GM12878 (cell line): Measurements from ENCODE around the gene DCAF12.

ENCODE experiments used
- BHLHE40 ChIP-seq, 2 experiments: fragments of 450-650 bp in 1 of 2; IDR thresholded peaks; 2 replicates each; pipeline ENCODE4 v1.6.1; 2011 to 2017; ENCODE audit warnings: low read depth in 2 of 2, borderline replicate concordance in 1 of 2, improper control_type of control experiment in 1 of 2, low read length in 1 of 2, mild to moderate bottlenecking in 1 of 2
- CHD2 ChIP-seq: IDR thresholded peaks from 2 replicates; pipeline ENCODE4 v1.6.1; 2011; ENCODE audit warnings: low read depth, low read length, improper control_type of control experiment, borderline replicate concordance
- CREB1 ChIP-seq: IDR thresholded peaks from 2 replicates; pipeline ENCODE4 v1.6.1; 2012; ENCODE audit warnings: low read depth, mild to moderate bottlenecking, inconsistent platforms
- EZH2 ChIP-seq: IDR thresholded peaks from 2 replicates; pipeline ENCODE4 v1.6.1; 2012; ENCODE audit warnings: low read depth, mild to moderate bottlenecking, control low read depth, inconsistent platforms, low read length, borderline replicate concordance; ENCODE audit not compliant: control insufficient read depth
- NFYB ChIP-seq: IDR thresholded peaks from 2 replicates; pipeline ENCODE4 v1.6.1; 2011; ENCODE audit warnings: low read depth, mild to moderate bottlenecking, low read length, improper control_type of control experiment, moderate library complexity; ENCODE audit not compliant: insufficient read depth
- POLR2A ChIP-seq: IDR thresholded peaks from 2 replicates; pipeline ENCODE4 v1.6.1; 2011; ENCODE audit warnings: low read depth, mild to moderate bottlenecking, low read length
- POU2F2 ChIP-seq: IDR thresholded peaks from 3 replicates; pipeline ENCODE4 v1.6.1; 2011; ENCODE audit warnings: low read depth, mild to moderate bottlenecking, low read length, borderline replicate concordance
- TCF7 ChIP-seq: IDR thresholded peaks from 2 replicates; pipeline ENCODE4 v1.6.1; 2014; ENCODE audit warnings: antibody characterized with exemption, borderline replicate concordance
- ZNF274 ChIP-seq: IDR thresholded peaks from one replicate; pipeline ENCODE4 v1.8.0; 2011; ENCODE audit not compliant: insufficient read length, insufficient read depth
- TF ChIP-seq, protein P1 (sequence below): IDR thresholded peaks from 2 replicates; pipeline ENCODE4 v1.6.1; 2012; ENCODE audit warnings: low read depth, low read length, improper control_type of control experiment
- TF ChIP-seq, protein P2 (sequence below), 3 experiments: IDR thresholded peaks in 2 of 3; conservative IDR thresholded peaks in 1 of 3; 2 replicates each; pipeline ENCODE4 v1.5.1; 2011; ENCODE audit warnings: low read depth in 3 of 3, low read length in 3 of 3, mild to moderate bottlenecking in 3 of 3, control low read depth in 2 of 3, moderate library complexity in 2 of 3, inconsistent platforms in 1 of 3, mixed read lengths in 1 of 3; ENCODE audit not compliant: control insufficient read depth in 2 of 3, insufficient read depth in 1 of 3; ENCODE audit errors: extremely low read depth in 1 of 3
- TF ChIP-seq, protein P3 (sequence below): fragments of 450-650 bp; IDR thresholded peaks from 2 replicates; pipeline ENCODE4 v1.6.1; 2018; ENCODE audit warnings: mild to moderate bottlenecking, low read depth, moderate library complexity; ENCODE audit not compliant: partially characterized antibody

DNA sequence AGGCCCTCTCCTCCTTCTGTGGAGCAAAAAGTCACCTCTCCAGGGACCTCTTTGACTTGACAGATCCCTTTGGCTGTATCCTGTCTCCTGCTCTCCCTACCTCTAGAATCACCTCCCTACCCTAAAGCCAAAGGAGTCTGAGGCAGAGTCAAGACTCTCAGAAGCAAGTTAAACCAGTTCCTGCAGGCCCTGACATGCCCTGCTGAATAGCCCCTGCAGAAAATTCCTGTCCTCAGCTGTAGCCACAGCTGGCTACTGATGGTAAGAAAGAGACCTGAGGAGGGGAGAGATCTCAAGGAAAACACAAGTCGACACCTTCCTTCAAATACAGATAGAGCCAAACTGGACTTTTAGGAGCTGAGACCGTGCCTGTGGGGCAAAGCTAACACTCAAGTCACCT is 54.1 kb downstream of the DCAF12 start:
- TF ChIP-seq NFYB: no peak
- no peak for TF ChIP-seq CREB1
- TF ChIP-seq, protein P1, sequence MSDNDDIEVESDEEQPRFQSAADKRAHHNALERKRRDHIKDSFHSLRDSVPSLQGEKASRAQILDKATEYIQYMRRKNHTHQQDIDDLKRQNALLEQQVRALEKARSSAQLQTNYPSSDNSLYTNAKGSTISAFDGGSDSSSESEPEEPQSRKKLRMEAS: no peak
- no peak for TF ChIP-seq EZH2
- TF ChIP-seq, protein P2, sequence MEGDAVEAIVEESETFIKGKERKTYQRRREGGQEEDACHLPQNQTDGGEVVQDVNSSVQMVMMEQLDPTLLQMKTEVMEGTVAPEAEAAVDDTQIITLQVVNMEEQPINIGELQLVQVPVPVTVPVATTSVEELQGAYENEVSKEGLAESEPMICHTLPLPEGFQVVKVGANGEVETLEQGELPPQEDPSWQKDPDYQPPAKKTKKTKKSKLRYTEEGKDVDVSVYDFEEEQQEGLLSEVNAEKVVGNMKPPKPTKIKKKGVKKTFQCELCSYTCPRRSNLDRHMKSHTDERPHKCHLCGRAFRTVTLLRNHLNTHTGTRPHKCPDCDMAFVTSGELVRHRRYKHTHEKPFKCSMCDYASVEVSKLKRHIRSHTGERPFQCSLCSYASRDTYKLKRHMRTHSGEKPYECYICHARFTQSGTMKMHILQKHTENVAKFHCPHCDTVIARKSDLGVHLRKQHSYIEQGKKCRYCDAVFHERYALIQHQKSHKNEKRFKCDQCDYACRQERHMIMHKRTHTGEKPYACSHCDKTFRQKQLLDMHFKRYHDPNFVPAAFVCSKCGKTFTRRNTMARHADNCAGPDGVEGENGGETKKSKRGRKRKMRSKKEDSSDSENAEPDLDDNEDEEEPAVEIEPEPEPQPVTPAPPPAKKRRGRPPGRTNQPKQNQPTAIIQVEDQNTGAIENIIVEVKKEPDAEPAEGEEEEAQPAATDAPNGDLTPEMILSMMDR (IDR thresholded peaks at IDR 0.05 in 2 of 3, conservative IDR thresholded peaks at IDR 0.05 in 1 of 3; ENCODE audit: control insufficient read depth in 2 of 3, extremely low read depth in 1 of 3, insufficient read depth in 1 of 3, low read depth in 3 of 3, low read length in 3 of 3): no peak
- no peak for TF ChIP-seq POLR2A
- no peak for TF ChIP-seq POU2F2
- no peak for TF ChIP-seq CHD2
- TF ChIP-seq BHLHE40 (IDR thresholded peaks at IDR 0.05; ENCODE audit: borderline replicate concordance in 1 of 2, low read depth in 2 of 2, low read length in 1 of 2): no peak
- TF ChIP-seq, protein P3, sequence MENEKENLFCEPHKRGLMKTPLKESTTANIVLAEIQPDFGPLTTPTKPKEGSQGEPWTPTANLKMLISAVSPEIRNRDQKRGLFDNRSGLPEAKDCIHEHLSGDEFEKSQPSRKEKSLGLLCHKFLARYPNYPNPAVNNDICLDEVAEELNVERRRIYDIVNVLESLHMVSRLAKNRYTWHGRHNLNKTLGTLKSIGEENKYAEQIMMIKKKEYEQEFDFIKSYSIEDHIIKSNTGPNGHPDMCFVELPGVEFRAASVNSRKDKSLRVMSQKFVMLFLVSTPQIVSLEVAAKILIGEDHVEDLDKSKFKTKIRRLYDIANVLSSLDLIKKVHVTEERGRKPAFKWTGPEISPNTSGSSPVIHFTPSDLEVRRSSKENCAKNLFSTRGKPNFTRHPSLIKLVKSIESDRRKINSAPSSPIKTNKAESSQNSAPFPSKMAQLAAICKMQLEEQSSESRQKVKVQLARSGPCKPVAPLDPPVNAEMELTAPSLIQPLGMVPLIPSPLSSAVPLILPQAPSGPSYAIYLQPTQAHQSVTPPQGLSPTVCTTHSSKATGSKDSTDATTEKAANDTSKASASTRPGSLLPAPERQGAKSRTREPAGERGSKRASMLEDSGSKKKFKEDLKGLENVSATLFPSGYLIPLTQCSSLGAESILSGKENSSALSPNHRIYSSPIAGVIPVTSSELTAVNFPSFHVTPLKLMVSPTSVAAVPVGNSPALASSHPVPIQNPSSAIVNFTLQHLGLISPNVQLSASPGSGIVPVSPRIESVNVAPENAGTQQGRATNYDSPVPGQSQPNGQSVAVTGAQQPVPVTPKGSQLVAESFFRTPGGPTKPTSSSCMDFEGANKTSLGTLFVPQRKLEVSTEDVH: no peak
- TF ChIP-seq TCF7: no peak
- no peak for TF ChIP-seq ZNF274
